GM18909 (cell line): ENCODE data around the gene NFATC3.

Experiments used
- ATAC-seq: cut with Tn5 transposase; IDR thresholded peaks from one replicate; pipeline ENCODE4 v1.9.1; 2021; ENCODE audit warnings: mild to moderate bottlenecking; ENCODE audit not compliant: unreplicated experiment, poor library complexity

NFATC3 gene

DNA sequence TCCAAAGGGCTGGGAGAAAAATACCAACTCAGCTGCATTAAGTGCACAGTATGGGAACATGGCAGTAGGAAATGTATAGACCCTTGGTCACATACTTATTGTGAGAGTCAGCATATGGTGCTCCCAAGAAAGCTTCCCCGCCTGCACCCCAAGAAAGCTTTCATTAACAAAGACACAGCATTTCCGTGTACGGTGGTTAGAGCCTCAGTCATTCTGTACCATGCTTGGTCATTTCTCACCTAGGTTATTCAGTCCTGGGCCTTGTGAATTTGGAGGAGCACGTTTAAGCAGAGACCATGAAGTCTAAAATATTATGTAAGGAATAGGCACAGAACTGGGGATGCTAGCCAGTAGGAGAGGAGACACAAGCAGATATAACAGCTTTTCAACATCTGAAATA is 94.7 kb downstream of the NFATC3 start:
- no peak for ATAC-seq

DNA sequence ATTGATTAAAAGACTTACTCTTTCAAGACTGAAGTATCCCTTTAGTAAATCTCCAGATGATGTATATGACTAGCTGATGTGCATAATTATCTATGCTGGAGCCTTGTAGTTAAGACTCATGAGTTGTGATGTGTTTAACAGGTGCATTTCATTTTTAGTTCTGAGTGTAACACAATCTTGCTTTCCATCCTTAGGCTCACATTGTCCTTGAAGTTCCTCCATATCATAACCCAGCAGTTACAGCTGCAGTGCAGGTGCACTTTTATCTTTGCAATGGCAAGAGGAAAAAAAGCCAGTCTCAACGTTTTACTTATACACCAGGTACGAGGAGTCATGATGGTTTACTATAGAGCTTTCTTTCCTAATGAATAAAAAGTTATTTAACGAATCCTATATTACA is 97.9 kb downstream of the NFATC3 start:
- no peak for ATAC-seq

DNA sequence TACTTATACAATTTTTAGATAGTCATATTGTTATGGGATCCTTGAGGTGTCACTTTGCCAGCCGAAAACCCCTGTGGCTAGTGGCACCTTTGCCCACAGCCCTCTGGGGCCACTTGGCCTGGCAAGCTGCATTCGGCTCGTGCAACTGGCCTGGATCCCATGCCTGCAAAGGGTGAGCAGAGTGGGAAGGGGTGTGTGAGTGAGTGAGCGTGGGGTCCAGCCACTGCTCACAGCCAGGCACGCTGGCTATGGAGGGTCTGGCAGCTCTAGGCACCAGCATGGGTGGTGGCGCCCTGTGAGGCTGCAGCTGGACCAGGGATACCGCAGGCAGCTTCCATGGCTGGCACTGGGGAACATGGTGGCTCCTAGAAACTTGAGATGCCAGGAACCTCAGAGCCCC is 101.7 kb downstream of the NFATC3 start:
- no peak for ATAC-seq

DNA sequence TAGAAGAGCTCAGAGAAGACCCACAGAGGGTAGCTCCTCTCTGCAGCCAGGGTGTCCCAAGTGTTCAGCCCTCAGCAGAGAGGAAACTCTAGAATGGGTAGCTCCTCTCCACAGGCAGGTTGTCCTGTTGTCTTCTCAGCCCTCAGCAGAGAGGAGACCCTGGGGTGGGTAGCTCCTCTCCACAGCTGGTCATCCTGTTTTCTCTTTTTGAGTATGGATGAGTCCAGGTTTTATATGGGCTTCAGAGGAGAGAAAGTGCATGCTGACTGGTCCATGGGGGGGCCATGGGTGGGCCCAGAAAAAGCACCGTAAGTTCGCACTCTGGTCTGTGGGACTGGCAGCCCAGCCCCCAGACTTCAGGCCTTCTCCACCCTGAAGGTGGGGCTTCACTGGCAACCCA is 102.3 kb downstream of the NFATC3 start:
- no peak for ATAC-seq

DNA sequence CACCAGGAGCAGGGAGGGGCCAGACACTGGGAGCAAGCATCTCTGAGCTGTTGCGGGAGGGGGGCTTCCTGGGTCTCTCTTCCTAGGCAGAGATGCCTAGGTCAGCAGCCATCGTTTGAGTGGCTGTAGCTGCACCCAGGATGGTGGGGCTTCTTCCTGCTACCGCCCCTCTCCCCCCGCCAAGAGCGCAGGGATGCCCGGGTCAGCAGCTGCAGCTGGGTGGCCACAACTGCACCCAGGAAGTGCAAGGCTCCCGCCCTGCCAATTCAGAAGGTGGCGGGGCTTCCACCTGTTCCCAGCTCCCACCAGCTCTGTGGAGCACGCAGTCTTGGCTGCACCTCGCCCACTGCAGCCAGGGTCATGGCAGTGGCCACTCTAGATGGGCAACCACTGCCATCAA is 103.0 kb downstream of the NFATC3 start:
- ATAC-seq, result no peak

DNA sequence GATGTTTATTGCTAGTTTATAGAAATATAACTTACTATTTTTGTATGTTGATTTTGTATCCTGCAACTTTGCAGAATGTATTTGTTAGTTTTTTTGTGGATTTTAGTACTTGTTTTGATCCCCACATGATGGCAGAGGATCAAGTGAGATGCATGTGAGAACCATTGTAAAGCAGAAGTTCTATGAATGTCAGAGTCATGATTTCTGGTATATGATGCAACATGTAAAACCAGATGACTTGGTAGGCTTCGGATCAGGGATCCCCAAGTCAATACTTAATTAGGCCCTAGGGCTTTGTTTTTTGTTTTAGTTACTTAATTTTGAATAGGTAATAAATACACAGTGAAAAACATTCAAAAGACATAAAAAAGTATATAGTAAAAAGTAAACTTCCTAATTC is 104.9 kb downstream of the NFATC3 start:
- ATAC-seq, result no peak

DNA sequence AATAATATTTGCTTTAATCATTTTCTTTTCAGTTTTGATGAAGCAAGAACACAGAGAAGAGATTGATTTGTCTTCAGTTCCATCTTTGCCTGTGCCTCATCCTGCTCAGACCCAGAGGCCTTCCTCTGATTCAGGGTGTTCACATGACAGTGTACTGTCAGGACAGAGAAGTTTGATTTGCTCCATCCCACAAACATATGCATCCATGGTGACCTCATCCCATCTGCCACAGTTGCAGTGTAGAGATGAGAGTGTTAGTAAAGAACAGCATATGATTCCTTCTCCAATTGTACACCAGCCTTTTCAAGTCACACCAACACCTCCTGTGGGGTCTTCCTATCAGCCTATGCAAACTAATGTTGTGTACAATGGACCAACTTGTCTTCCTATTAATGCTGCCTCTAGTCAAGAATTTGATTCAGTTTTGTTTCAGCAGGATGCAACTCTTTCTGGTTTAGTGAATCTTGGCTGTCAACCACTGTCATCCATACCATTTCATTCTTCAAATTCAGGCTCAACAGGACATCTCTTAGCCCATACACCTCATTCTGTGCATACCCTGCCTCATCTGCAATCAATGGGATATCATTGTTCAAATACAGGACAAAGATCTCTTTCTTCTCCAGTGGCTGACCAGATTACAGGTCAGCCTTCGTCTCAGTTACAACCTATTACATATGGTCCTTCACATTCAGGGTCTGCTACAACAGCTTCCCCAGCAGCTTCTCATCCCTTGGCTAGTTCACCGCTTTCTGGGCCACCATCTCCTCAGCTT is 105.8 kb downstream of the NFATC3 start:
- ATAC-seq, result no peak

DNA sequence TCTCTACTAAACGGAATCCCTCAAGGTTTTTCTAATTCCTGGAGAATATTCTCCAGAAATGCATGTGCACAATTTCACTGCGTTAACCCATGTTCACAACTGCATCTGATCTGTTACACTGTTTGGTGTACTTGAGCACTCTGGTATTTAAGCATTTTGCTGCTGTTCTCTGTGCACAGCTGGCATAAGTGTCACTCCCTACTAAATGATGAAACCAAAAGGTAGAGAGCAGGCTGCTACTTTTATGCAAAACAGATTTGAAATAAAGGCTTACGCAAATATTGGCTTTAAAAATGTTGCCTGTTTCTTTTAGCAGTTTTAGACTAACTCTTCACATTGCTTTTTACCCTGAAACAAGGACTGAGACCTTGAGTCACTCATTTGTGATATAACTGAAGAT is 109.1 kb downstream of the NFATC3 start:
- ATAC-seq, result no peak

DNA sequence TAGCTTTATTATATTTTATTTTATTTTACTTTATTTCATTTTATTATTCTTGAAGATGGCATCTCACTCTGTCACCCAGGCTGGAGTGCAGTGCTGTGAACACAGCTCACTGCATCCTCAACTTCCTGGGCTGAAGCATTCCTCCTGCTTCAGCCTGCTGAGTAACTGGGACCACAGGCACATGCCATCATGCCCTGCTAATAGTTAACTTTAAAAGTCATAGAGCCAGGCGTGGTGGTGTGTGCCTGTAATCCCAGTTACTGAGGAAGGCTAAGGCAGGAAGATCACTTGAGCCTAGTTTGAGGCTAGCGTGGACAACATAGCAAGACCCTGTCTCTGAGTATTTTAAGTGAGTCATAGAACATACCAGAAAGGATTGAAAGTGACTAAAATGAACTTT is 112.1 kb downstream of the NFATC3 start:
- ATAC-seq, result no peak

DNA sequence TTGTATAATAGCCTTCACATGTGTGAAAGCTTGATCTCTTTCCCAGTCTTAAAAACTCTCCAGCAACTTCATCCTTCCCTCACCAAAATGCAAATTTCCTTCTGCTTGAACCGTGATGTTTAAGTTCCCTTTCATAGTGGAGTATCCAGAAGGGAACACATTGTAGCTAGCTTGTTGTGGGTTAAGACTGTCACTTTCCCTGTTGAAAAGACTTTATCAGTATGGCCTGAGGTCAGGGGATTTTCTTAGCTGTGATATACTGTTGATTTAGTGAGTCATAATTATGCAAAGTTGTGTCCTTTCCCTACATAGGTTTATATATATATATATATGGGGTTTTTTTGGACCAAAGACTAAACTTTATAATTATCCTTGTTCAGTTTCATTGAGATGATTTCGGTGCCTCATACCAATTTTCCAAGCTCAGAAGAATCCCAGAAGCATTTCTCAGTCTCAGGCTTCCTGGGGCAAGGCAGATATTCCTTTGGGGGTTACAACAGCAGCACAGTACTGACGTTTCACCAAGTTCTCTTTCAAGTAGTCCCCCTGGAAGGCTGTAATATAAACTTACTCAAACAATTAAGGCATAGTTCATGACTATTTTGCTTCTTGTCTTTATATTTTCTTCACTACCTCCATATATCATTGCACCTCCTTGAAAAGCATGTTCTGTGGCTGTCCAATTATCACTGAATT is 115.1 kb downstream of the NFATC3 start:
- no peak for ATAC-seq

DNA sequence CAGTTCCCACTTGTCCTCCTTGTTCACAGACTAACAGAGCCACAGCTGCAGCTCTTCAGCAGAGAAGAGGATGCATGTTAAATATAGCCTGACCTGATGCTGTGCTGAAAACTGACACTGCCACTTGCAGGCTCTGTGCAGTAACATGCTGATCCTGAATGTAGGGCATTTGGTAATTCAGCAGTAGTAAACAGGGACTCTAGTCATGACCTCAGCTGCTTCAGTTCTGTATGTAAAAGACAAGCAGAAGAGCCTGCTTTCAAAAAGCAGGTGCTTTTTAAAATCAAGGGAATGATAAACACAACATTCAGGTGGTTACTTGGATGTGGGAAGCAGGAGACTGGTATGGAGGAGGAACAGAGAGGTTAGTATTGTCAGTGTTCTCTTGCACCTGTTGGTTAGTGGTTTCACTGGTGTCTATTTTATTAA is 116.9 kb downstream of the NFATC3 start:
- ATAC-seq, result no peak

DNA sequence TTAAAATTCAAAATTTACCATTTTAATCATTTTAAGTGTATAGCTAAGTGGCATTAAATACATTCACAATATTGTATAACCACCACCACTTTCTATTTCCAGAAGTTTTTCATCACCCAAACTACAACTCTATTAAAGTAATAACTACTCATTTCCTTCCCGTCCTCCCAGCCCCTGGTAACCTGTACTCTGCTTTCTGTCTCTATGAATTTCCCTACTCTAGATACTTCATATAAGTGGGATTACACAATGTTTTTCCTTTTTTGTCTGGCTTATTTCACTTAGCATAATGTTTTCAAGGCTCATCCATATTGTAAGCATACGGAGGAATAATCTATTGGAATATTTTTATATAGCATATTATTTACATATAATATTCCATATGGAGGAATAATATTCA is 121.1 kb downstream of the NFATC3 start:
- ATAC-seq, result no peak

DNA sequence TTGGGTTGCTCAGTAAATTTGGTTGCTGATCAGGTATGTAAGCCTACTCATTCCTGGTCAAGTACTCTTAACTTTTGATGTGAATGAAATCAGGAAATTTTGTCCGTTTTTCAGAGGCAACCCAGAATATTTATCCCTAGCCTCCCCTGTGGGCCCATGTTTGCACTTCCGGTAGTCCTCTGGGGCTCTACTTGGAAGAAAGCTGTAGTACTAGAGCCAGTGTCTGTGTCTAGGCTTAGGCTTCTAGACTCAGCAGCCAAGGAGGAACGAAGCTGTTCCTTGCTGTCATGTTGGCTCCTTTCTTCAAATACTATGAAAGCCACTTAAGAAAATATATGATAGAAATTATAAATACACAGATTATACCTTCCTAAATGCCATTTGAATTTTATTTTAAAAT is 129.6 kb downstream of the NFATC3 start:
- ATAC-seq, result no peak

DNA sequence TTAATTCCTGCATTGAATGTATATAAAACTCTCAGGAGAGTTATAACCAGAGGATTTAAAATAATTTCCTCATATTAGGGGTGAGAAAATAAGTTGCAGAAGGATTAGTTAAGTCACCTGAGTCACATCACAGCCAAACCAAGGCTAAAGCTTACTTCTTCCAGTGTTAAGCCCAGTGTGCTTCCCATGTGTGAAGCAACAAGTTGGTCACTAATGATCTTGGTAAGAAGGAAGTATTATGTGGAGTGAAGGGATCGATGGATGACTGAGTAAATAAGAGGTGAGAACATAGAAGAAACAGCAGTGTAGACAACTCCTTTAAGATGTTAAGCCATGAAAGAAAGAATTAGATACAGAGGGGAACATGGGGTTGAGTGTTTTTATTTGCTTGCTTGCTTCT is 130.1 kb downstream of the NFATC3 start:
- no peak for ATAC-seq

DNA sequence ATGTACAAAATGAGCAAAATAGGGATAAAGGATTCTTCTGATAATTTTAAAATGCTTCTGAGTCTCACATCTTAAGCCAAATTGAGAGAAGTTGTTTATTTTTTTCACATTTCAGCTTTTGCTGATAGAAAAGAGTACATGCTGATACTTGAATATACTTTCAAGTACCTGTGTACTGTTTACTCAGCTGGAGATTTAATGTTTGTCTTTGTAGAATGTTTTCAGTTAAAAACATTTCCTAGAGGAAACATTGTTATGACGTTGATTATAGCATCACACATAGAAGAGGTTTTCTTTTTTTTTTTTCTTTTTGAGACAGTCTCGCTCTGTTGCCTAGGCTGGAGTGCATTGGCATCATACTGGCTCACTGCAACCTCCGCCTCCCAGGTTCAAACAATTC is 131.1 kb downstream of the NFATC3 start:
- no peak for ATAC-seq

DNA sequence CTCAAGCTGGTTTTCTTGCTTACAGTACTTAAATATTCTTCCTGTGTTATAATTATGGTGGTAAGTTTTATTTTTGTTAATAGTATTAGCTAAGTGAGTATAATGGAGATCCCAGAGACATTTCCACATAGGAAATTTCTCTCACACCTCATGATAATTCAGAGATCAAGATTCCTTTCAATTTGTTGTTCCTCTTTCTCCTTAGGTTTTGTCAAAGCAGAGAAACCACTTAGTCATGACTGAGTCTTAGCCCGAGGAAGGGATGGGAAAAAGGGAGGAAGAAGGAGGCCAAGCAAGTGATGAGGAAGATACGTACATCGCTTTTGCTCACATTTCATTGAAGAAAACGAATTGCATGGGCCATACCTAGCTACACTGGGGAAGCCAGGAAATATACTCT is 132.3 kb downstream of the NFATC3 start:
- no peak for ATAC-seq

DNA sequence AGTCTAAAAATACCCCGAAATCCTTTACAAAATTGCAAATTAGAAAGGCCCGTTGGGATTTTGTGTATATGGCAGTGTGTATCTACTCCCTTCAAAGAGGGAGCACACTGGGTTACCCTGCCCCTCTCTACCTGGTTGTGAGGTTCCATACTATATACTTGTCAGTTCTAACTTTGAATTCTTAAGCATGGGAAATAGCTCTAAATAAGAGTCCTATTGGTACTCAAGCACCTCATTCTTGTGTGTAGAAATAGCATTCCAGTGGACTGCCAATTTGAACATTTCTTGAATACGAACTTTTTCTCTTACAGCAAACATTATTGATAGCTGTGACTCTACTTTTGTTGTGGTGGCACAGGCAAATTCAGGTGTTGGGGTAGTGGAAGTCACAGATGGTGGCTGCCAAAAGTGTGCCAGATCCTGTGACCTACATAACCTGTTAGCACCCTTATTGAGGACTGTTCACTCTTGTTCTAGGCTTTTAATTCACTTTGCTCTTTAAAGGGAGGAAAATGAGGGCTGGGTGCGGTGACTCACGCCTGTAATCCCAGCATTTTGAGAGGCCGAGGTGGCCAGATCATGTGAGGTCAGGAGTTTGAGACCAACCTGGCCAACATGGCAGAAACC is 134.7 kb downstream of the NFATC3 start:
- no peak for ATAC-seq

DNA sequence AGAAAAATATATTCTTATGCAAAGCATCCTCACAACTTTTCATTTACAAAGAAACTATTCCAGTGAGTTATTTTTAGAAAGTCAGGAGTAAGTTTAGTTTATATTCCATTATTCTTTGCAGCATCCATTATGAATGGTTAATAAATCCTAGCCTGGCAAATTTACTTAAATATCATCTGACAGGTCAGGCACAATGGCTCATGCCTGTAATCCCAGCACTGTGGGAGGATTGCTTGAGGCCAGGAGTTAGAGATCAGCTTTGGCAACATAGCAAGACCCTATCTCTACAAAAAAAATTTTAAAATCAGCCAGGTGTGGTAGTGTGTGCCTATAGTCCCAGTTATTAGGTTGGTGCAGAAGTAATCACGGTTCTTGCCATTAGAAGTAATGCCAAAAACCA is 137.9 kb downstream of the NFATC3 start:
- ATAC-seq, result no peak

DNA sequence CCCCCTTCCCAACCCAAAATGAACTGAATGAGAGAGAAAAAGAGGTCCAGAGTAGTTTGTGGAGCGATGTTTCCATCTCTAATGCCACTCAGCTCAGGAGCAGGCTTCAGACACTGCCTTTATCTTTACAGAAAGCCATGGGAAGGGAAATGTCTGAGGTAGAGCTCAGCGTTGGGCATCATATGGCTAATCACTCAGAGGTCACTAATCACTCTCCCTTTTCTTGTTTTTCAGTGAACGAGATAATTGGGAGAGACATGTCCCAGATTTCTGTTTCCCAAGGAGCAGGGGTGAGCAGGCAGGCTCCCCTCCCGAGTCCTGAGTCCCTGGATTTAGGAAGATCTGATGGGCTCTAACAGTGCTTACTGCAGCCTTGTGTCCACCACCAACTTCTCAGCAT is 140.9 kb downstream of the NFATC3 start:
- ATAC-seq, result no peak

DNA sequence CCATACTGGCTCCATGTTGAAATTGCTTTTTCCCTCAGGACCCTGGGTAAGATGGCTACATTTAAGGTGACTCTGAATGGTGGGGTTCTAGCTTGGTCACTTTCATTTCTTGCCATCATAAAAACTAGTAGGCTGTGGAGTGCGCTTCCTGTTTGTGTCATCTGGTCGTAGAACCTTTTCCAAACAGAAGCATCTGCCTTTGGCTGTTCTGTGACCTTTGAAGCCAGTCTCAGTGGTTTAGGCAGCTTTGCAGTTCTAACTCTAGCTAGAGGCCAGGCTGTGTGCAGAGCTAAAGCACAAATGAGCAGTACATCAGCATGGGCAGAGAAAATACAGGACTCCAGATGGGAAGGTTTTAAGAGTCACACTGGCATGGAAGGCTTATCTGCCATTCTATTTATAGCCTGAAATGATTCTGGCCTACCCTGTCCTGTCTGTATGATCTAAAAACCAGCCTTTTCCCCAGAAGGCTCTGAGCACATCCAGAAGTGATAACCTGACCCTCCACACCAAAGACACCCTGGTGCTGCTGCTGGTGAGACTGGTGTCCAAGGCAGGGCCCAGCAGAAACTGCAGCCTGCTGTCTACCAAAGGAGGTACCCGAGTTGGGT is 142.1 kb downstream of the NFATC3 start:
- ATAC-seq, result no peak

DNA sequence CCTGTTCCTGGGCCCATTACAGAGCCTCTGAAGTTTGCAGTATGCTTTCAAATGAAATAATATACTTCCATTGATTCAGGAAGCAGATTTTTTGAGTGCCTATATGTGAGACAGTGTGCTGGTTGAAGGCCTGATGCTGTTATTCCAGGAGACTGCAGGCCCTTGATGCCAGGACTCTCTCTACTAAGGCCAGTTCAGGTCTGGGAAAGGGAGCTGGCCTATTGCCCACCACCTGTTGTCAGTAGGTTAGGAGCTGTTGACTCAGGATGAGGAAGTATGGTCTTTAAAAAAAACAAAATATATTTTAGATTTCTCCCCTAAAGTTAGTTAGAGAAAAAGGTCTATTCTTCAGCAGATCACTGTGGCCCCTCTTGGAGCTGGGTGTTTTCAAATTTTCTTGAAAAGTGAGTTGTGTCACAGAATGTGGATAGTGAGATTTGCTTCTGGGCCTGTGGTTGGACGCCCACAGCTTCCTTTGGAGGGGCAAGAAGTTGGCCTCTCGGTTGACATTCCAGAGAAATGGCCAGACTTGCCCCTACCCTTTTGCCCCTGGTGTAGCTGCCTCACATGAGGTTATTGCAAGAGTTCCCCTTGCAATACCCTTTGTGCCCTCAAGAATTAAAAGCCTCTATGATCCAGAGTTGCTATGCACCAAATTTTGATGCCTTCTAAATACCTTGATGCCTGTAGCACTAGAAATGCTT is 142.8 kb downstream of the NFATC3 start:
- no peak for ATAC-seq
